HG03064 (cell line): ENCODE data around the gene IKZF1.
A peak's percentile ranks its signal among the peaks of the same experiment; 100 is the strongest.

ENCODE experiments used
- ATAC-seq: cut with Tn5 transposase; IDR thresholded peaks from one replicate; pipeline ENCODE4 v1.9.1; 2021; ENCODE audit warnings: low read depth; ENCODE audit not compliant: unreplicated experiment

IKZF1 gene

GRCh38 chr7:50431316-50431715 lies 126.8 kb downstream of the IKZF1 start:
- ATAC-seq = no peak

- no peak for ATAC-seq
Measured at GRCh38 chr7:50431722-50432305, 127.3 kb downstream of the IKZF1 start.

- ATAC-seq = no peak
Measured at GRCh38 chr7:50436133-50436806, 131.8 kb downstream of the IKZF1 start.

GRCh38 chr7:50446542-50446960 lies 142.0 kb downstream of the IKZF1 start:
- ATAC-seq = no peak

- ATAC-seq = no peak
Measured at GRCh38 chr7:50448823-50449222, 144.3 kb downstream of the IKZF1 start.

GRCh38 chr7:50449501-50449880 lies 145.0 kb downstream of the IKZF1 start:
- ATAC-seq = no peak

- peak; percentile 79 for ATAC-seq
Measured at GRCh38 chr7:50449881-50450589, 145.5 kb downstream of the IKZF1 start, which contains the start of gene FIGNL1. FIGNL1 (minus strand) TSS chr7:50450350; CDS start chr7:50447287, 3,063 bp downstream.

GRCh38 chr7:50450590-50451032 lies 146.1 kb downstream of the IKZF1 start:
- peak; percentile 17 for ATAC-seq
